ENCODE data around the gene ASXL3.

Gene ASXL3

DNA sequence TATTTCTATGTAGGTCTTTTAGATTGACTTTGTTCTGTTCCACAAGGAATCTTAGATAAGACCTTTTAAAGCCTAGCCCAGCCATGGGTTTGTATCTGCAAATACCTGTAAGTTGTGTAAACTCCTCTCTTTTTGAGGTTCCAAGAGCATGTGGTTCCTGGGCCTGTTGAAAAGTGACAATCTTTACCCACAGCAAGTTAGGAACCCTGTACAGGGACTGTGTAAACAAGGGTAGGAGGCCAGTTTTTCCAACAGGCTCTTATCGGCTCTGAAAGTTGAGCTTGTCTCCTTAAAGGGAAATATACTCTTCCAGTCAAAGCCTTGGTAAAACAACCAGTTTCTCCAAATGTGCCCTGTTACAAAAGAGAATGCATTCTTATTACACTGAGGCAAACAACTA lies 15.3 kb upstream of the ASXL3 start:
- Histone ChIP-seq H3K4me1 (ENCODE audit: control insufficient read depth, insufficient read depth, low read length) (no peaks in the 10 kb centered on the region), H3K4me3 (ENCODE audit: insufficient read depth, low read depth, low read length) (no peak overlapping the region), H3K9me3 (ENCODE audit: control insufficient read depth, low read length) (no peaks in the 10 kb centered on the region), H3K36me3 (ENCODE audit: control insufficient read depth, insufficient read depth, low read length) (no peaks in the 10 kb centered on the region), H3K27ac (ENCODE audit: insufficient read depth, low read depth, low read length, poor library complexity, severe bottlenecking) (no peak overlapping the region), H3K27me3 (ENCODE audit: control insufficient read depth, insufficient read depth, low read length, poor library complexity, severe bottlenecking) (no peaks in the 10 kb centered on the region)
- WGBS, 2 experiments: 84 to 95% methylated on average over 1 of the region's 1 CpG

DNA sequence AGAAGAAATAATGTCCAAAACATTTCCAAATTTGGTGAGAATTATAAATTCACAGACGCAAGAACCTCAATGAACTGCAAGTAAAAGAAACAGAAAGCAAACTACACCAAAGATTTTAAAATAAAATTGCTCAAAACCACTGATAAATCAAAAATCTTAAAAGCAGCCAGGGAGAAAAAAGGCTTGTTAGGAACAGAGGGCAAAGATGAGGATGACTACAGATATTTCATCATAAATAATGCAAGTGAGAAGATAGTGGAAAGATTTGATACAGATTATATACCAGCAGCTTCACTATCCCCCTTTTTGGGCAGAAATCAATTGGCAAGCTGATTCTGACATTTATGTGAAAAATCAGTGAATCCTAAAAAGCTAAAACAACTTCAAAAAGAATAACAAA lies 10.3 kb upstream of the ASXL3 start:
- WGBS, 2 experiments: 80% methylated on average over 1 of the region's 1 CpG; no CpG with 5 or more reads in 1 of the 2 experiments
- H3K4me3 ChIP-seq (ENCODE audit: insufficient read depth, low read depth, low read length): no peak overlapping the region
- H3K27ac ChIP-seq (ENCODE audit: insufficient read depth, low read depth, low read length, poor library complexity, severe bottlenecking): no peak overlapping the region
- no peaks in the 10 kb centered on the region for H3K9me3 ChIP-seq (ENCODE audit: control insufficient read depth, low read length)
- no peaks in the 10 kb centered on the region for H3K36me3 ChIP-seq (ENCODE audit: control insufficient read depth, insufficient read depth, low read length)
- H3K27me3 ChIP-seq (ENCODE audit: control insufficient read depth, insufficient read depth, low read length, poor library complexity, severe bottlenecking): no peaks in the 10 kb centered on the region
- H3K4me1 ChIP-seq (ENCODE audit: control insufficient read depth, insufficient read depth, low read length): peaks cover under 1% of the 10 kb centered on the region

DNA sequence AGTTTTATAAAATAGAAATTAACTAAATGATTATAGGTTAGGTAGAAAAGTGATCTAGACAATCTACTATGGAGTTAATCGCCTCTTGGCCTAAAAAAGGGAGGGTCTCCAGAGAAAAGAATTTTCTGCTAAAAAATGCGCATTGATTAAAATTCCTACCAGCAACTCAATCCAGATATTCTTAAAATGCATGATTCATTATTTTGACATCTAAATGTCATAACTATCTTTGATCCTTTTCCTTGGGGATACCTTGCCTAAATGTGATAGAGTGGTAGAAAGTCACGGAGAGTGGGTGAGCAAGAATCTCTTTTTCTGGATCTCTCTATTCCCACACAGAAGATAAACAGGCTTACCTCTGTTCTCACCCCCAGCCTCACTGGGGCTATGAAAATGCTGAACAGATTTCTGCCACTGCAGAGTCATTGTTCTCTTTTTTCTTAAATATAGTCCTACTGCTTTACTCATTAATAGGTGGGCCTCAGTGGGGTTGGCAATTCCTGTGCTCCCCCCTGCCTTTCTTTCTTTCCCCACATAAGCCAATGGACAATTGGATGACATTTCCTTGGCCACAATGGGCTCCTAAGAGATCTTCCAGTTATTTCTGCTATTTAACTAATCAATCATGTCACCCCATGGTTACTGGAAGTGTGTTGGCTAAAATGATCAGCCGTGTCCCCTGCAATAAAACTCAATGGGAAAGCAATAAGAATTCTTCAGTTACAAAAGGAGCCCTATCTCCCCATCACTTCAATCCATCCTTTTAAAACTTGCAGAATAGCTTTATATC lies 5.8 kb upstream of the ASXL3 start:
- no peak overlapping the region for H3K4me3 ChIP-seq (ENCODE audit: insufficient read depth, low read depth, low read length)
- H3K27me3 ChIP-seq (ENCODE audit: control insufficient read depth, insufficient read depth, low read length, poor library complexity, severe bottlenecking): peaks cover 6% of the 10 kb centered on the region
- H3K4me1 ChIP-seq (ENCODE audit: control insufficient read depth, insufficient read depth, low read length): peaks cover 4% of the 10 kb centered on the region
- peak overlapping the region; percentile 38 for H3K27ac ChIP-seq (ENCODE audit: insufficient read depth, low read depth, low read length, poor library complexity, severe bottlenecking)
- no peaks in the 10 kb centered on the region for H3K36me3 ChIP-seq (ENCODE audit: control insufficient read depth, insufficient read depth, low read length)
- no peaks in the 10 kb centered on the region for H3K9me3 ChIP-seq (ENCODE audit: control insufficient read depth, low read length)
- 48 to 77% methylated on average over 2 to 4 of the region's 4 CpGs for WGBS, 2 experiments

DNA sequence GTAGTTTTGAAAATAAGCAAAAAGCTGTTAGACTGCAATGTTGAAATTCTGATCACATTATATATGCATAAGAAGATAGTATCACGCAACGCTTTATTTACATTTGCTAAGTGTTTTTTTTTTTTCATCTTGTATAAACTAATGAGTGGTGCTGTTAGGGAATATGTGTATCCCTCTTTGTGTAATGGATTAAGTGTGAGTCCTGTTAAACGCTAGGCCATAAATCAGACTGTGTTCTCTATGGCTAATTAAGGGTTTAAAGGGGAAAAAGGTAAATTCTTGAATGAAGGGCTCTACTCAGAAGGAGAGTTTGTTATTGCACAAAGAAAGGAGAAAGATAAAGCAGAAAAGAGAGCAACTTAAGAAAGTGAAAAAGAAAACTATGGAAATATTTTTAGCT lies 4.8 kb upstream of the ASXL3 start:
- Histone ChIP-seq H3K4me1 (ENCODE audit: control insufficient read depth, insufficient read depth, low read length) (peaks cover 4% of the 10 kb centered on the region), H3K4me3 (ENCODE audit: insufficient read depth, low read depth, low read length) (no peak overlapping the region), H3K36me3 (ENCODE audit: control insufficient read depth, insufficient read depth, low read length) (no peaks in the 10 kb centered on the region), H3K27me3 (ENCODE audit: control insufficient read depth, insufficient read depth, low read length, poor library complexity, severe bottlenecking) (peaks cover 15% of the 10 kb centered on the region), H3K27ac (ENCODE audit: insufficient read depth, low read depth, low read length, poor library complexity, severe bottlenecking) (no peak overlapping the region), H3K9me3 (ENCODE audit: control insufficient read depth, low read length) (no peaks in the 10 kb centered on the region)
- 88 to 97% methylated on average over 3 of the region's 3 CpGs for WGBS, 2 experiments

DNA sequence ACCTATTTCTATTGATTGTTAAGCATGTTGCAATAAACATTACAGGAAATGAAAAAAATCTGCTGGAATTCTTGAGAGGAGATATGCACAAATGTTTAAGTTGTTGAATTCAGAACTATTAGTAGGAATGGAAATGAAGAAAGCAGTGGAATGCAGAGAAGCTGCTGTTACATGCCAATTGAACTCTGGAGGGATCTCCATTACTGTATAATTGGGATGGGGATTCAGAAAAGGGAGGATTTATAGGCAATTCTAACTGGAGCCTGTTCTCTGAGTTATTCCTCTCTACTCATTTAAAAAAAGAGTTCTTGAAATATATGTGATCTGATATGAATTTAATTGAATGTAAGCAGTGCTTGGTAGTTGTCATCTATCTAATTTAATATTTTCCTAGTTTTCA lies 2.6 kb upstream of the ASXL3 start:
- Histone ChIP-seq H3K4me1 (ENCODE audit: control insufficient read depth, insufficient read depth, low read length) (peaks cover 8% of the 10 kb centered on the region), H3K27me3 (ENCODE audit: control insufficient read depth, insufficient read depth, low read length, poor library complexity, severe bottlenecking) (peaks cover 27% of the 10 kb centered on the region), H3K36me3 (ENCODE audit: control insufficient read depth, insufficient read depth, low read length) (no peaks in the 10 kb centered on the region), H3K27ac (ENCODE audit: insufficient read depth, low read depth, low read length, poor library complexity, severe bottlenecking) (no peak overlapping the region), H3K9me3 (ENCODE audit: control insufficient read depth, low read length) (no peaks in the 10 kb centered on the region), H3K4me3 (ENCODE audit: insufficient read depth, low read depth, low read length) (no peak overlapping the region)

DNA sequence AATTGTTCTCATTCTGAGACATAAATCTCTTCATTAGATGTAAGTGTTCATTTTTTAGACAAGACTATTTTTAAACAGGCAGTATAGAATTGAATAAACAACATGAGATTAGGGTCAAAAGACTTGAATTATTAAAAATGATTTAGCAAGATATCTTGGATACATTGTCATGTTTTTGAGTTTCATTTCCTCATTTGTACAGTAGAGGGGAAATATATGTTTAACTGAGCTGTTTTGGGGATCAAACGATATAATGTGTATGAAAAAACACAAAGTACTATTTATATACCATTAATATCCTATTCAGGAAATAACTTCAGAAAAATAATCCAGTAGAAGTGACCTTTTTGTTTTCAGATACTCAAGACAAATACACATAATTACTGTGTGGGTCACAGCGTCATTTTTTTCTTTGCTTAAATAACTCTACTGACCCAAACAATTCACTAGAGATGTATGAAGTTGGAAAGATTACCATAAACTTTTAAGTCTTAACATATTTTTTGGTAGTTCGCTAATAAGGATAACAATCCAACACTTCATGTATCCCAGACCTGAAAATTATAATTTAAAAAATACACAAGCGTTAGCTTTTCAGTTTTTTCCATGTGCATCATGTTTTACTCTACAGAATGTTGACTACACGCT lies 896 bp upstream of the ASXL3 start:
- Histone ChIP-seq H3K9me3 (ENCODE audit: control insufficient read depth, low read length) (no peaks in the 10 kb centered on the region), H3K4me1 (ENCODE audit: control insufficient read depth, insufficient read depth, low read length) (peaks cover 19% of the 10 kb centered on the region), H3K4me3 (ENCODE audit: insufficient read depth, low read depth, low read length) (peak overlapping the region; percentile 84), H3K27ac (ENCODE audit: insufficient read depth, low read depth, low read length, poor library complexity, severe bottlenecking) (peak overlapping the region; percentile 89), H3K27me3 (ENCODE audit: control insufficient read depth, insufficient read depth, low read length, poor library complexity, severe bottlenecking) (peaks cover 27% of the 10 kb centered on the region), H3K36me3 (ENCODE audit: control insufficient read depth, insufficient read depth, low read length) (no peaks in the 10 kb centered on the region)
- 76 to 79% methylated on average over 4 of the region's 5 CpGs for WGBS, 2 experiments

DNA sequence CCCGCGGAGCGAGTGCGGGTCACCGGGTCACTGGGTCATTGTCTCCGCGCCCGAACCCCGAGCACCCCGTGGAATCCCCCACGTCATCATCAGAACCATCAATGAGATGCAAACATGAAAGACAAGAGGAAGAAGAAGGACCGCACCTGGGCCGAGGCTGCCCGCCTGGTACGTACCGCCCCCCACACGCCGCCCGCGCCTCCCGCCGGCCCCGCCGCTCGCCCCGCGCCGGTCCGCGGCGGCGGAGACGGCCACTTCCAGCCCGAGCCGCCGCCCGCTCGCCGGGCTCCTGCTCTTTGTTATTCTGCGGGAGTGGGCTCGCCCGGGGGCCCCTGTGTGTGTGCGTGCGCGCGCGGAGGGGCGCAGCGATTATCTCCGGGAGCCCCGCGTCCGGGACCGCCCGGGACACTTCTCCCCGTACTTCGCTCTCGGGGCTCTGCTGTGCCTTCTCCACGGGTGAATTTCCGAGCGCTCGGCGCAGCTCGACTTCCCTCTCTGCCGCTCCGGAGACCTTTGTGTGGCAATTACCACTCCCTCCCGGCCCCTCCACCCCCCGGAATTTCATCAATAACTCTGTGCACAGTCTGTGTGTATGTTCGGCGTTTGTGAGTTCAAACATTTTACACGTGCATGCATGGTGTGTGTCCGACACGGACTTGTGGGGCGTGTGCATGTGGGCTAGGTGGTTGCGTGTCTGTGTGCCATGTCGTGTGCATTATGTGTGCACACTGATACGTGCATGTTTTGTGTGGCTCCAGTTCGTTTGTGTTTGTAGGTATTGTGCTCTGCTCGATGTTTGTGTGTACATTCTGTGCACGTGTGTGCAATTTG lies 714 bp downstream of the ASXL3 start:
- peaks cover 27% of the 10 kb centered on the region for H3K27me3 ChIP-seq (ENCODE audit: control insufficient read depth, insufficient read depth, low read length, poor library complexity, severe bottlenecking)
- no peaks in the 10 kb centered on the region for H3K9me3 ChIP-seq (ENCODE audit: control insufficient read depth, low read length)
- peak overlapping the region; percentile 92 for H3K27ac ChIP-seq (ENCODE audit: insufficient read depth, low read depth, low read length, poor library complexity, severe bottlenecking)
- H3K4me1 ChIP-seq (ENCODE audit: control insufficient read depth, insufficient read depth, low read length): peaks cover 15% of the 10 kb centered on the region
- H3K4me3 ChIP-seq (ENCODE audit: insufficient read depth, low read depth, low read length): peak overlapping the region; percentile 68
- 2% methylated on average over 80 of the region's 80 CpGs for WGBS, 2 experiments
- no peaks in the 10 kb centered on the region for H3K36me3 ChIP-seq (ENCODE audit: control insufficient read depth, insufficient read depth, low read length)

DNA sequence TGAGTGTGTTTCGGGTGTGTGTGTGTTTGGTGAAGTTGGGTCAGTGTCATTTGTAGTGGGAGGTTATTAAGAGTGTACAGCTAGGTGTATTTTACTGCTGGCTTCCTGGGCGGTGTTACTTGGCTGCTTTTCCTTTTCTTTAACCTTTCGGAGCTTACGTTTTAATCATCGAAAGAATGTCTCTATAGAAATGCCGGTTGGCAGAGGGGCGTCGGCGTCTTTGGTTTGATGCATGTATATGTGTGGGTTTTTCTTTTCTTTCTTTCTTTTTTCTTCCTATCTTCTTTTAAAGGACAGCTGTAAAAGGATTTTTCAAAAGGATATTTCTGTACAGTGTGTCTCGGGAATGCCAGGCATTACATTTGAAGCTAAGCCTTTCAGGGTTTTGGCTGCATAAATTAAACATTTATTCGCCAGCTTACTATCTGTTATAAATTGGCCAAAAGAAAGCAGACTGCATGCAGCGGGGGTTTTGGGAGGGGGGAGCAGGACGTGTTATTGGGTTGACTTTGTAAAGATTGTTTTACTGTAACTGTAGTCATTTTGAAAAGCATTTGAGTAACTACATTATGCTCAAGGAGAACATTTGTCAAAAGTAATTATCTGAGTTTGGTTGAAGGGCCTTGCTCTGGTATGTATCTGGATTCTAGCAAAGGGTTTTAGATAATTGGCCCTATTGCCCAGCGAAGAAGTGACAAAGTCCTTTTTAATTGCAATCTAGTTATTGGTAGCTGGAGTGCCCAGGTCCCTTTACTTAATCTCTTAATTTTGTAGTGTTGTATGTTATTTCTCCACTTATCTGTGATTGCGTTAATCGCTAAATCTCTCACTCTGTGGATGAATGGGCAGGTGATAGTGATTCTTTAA lies 1.6 kb downstream of the ASXL3 start:
- no peaks in the 10 kb centered on the region for H3K9me3 ChIP-seq (ENCODE audit: control insufficient read depth, low read length)
- peaks cover 17% of the 10 kb centered on the region for H3K4me1 ChIP-seq (ENCODE audit: control insufficient read depth, insufficient read depth, low read length)
- no peaks in the 10 kb centered on the region for H3K36me3 ChIP-seq (ENCODE audit: control insufficient read depth, insufficient read depth, low read length)
- H3K4me3 ChIP-seq (ENCODE audit: insufficient read depth, low read depth, low read length): peak overlapping the region; percentile 68
- peak overlapping the region; percentile 92 for H3K27ac ChIP-seq (ENCODE audit: insufficient read depth, low read depth, low read length, poor library complexity, severe bottlenecking)
- WGBS, 2 experiments: 51% methylated on average over 12 to 13 of the region's 16 CpGs
- peaks cover 27% of the 10 kb centered on the region for H3K27me3 ChIP-seq (ENCODE audit: control insufficient read depth, insufficient read depth, low read length, poor library complexity, severe bottlenecking)

DNA sequence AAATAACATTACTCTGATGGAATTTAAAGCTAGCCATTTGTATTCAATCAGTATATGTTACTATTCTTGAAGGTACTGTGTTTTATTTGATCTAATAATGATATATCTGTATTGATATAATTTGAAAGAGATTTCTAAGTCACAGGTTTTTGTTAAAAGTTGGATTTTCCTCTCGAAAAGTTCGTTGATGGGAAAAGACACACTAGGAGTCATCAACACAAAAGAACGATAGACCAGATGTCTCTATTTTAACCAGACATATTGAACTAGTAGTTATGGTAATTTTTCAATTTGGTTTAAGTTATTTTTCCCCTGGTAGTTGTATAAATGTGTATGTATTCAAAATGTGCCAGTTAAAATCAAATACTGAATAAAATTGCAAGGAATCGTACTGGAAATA lies 2.5 kb downstream of the ASXL3 start:
- Histone ChIP-seq H3K4me1 (ENCODE audit: control insufficient read depth, insufficient read depth, low read length) (peaks cover 24% of the 10 kb centered on the region), H3K4me3 (ENCODE audit: insufficient read depth, low read depth, low read length) (no peak overlapping the region), H3K36me3 (ENCODE audit: control insufficient read depth, insufficient read depth, low read length) (no peaks in the 10 kb centered on the region), H3K9me3 (ENCODE audit: control insufficient read depth, low read length) (no peaks in the 10 kb centered on the region), H3K27me3 (ENCODE audit: control insufficient read depth, insufficient read depth, low read length, poor library complexity, severe bottlenecking) (peaks cover 27% of the 10 kb centered on the region), H3K27ac (ENCODE audit: insufficient read depth, low read depth, low read length, poor library complexity, severe bottlenecking) (no peak overlapping the region)
- WGBS, 2 experiments: 90 to 98% methylated on average over 2 to 4 of the region's 4 CpGs
